Smooth muscle cell (in vitro differentiated cells): Measurements from ENCODE around the gene ADCYAP1R1. TPM values are rescaled to one million over a fixed set of nuclear protein-coding genes. Genes with fewer than 3 reads are reported as not detected.

Experiments
- DNase-seq: peaks from one replicate; lab custom pipeline; 2025; ENCODE audit not compliant: unreplicated experiment; lab: John Stamatoyannopoulos, UW
- H2AFZ ChIP-seq: fragments of 200-600 bp; sonication (generic); 2 replicates; pipeline ENCODE4 v1.6.0; 2016; ENCODE audit warnings: antibody characterized with exemption, low read depth, mild to moderate bottlenecking
- H3F3A ChIP-seq: fragments of 200-600 bp; sonication (generic); 2 replicates; pipeline ENCODE4 v1.6.0; 2017; ENCODE audit warnings: antibody characterized with exemption, low read depth
- H3K27ac ChIP-seq: fragments of 200-600 bp; sonication (generic); 2 replicates; pipeline ENCODE4 v1.5.1; 2016; ENCODE audit warnings: low read depth, mild to moderate bottlenecking
- H3K27me3 ChIP-seq: fragments of 200-600 bp; sonication (generic); 2 replicates; pipeline ENCODE4 v1.6.1; 2016; ENCODE audit warnings: low read depth, mild to moderate bottlenecking
- H3K36me3 ChIP-seq: fragments of 200-600 bp; sonication (generic); 2 replicates; pipeline ENCODE4 v1.5.1; 2016; ENCODE audit warnings: low read depth
- H3K4me1 ChIP-seq: fragments of 200-600 bp; sonication (generic); 2 replicates; pipeline ENCODE4 v1.5.1; 2016; ENCODE audit warnings: low read depth
- H3K4me2 ChIP-seq: fragments of 200-600 bp; sonication (generic); 2 replicates; pipeline ENCODE4 v1.6.0; 2016; ENCODE audit warnings: mild to moderate bottlenecking
- H3K4me3 ChIP-seq: fragments of 200-600 bp; sonication (generic); 2 replicates; pipeline ENCODE4 v1.5.1; 2016; ENCODE audit warnings: mild to moderate bottlenecking
- H3K79me2 ChIP-seq: fragments of 200-600 bp; sonication (generic); 2 replicates; pipeline ENCODE4 v1.6.0; 2016; ENCODE audit warnings: low read depth, mild to moderate bottlenecking
- H3K9ac ChIP-seq: fragments of 200-600 bp; sonication (generic); 2 replicates; pipeline ENCODE4 v1.6.0; 2016; ENCODE audit warnings: low read depth
- H3K9me3 ChIP-seq: fragments of 200-600 bp; sonication (generic); replicated peaks from 2 replicates; pipeline ENCODE4 v1.5.1; 2016; ENCODE audit warnings: low read depth
- H4K20me1 ChIP-seq: fragments of 200-600 bp; sonication (generic); 2 replicates; pipeline ENCODE4 v1.6.0; 2016; ENCODE audit warnings: low read depth
- WGBS: methylation state at CpG from one replicate; pipeline ENCODE4 v1.1.7; 2016; ENCODE audit warnings: low lambda C conversion rate; 5-methylcytosine and 5-hydroxymethylcytosine counted together
- polyA plus RNA-seq: library from polyadenylated mRNA; unstranded; fragments of >200 nt; fragmentation: Nextera tagmentation; extraction: Ambion mirVana; gene quantifications from 2 replicates; pipeline ENCODE4 v1.2.1, GENCODE V29; 2016
- total RNA-seq: library from RNA; depleted of rRNA; stranded (reverse); fragments of >200 nt; gene quantifications from 2 replicates; pipeline ENCODE4 v1.2.3, GENCODE V29; 2014
- TF ChIP-seq, protein P1 (sequence below): fragments of 200-600 bp; sonication (generic); IDR thresholded peaks from 2 replicates; pipeline ENCODE4 v1.5.1; 2017; ENCODE audit warnings: borderline replicate concordance, mild to moderate bottlenecking, antibody characterized with exemption; ENCODE audit not compliant: insufficient read depth, poor library complexity, severe bottlenecking

The ADCYAP1R1 gene
- total and polyA plus RNA-seq, 2 experiments from 2014 or later = not detected

GRCh38 chr7:31022117-31022516, 30.0 kb upstream of the ADCYAP1R1 start:
- H2AFZ ChIP-seq = no peak overlapping the region
- WGBS = 94% methylated on average over 4 of the region's 4 CpGs
- H3K79me2 ChIP-seq = no peaks in the 10 kb centered on the region
- no peaks in the 10 kb centered on the region for H4K20me1 ChIP-seq
- no peak overlapping the region for H3K4me3 ChIP-seq
- no peaks in the 10 kb centered on the region for H3K36me3 ChIP-seq
- TF ChIP-seq, protein P1, sequence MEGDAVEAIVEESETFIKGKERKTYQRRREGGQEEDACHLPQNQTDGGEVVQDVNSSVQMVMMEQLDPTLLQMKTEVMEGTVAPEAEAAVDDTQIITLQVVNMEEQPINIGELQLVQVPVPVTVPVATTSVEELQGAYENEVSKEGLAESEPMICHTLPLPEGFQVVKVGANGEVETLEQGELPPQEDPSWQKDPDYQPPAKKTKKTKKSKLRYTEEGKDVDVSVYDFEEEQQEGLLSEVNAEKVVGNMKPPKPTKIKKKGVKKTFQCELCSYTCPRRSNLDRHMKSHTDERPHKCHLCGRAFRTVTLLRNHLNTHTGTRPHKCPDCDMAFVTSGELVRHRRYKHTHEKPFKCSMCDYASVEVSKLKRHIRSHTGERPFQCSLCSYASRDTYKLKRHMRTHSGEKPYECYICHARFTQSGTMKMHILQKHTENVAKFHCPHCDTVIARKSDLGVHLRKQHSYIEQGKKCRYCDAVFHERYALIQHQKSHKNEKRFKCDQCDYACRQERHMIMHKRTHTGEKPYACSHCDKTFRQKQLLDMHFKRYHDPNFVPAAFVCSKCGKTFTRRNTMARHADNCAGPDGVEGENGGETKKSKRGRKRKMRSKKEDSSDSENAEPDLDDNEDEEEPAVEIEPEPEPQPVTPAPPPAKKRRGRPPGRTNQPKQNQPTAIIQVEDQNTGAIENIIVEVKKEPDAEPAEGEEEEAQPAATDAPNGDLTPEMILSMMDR = no peak
- no peaks in the 10 kb centered on the region for H3F3A ChIP-seq
- no peaks in the 10 kb centered on the region for H3K9me3 ChIP-seq
- peaks cover 5% of the 10 kb centered on the region for H3K4me1 ChIP-seq
- no peaks in the 10 kb centered on the region for H3K27me3 ChIP-seq
- no peak overlapping the region for H3K9ac ChIP-seq
- H3K27ac ChIP-seq = no peak overlapping the region
- DNase-seq = no peak
- H3K4me2 ChIP-seq = no peak overlapping the region

- DNase-seq = no peak
- H2AFZ ChIP-seq = no peak overlapping the region
- H3F3A ChIP-seq = no peaks in the 10 kb centered on the region
- 89% methylated on average over 3 of the region's 3 CpGs for WGBS
- TF ChIP-seq, protein P1 = no peak
- H3K4me3 ChIP-seq = no peak overlapping the region
- H3K4me1 ChIP-seq = peaks cover 10% of the 10 kb centered on the region
- H3K79me2 ChIP-seq = no peaks in the 10 kb centered on the region
- no peaks in the 10 kb centered on the region for H3K9me3 ChIP-seq
- H3K27ac ChIP-seq = no peak overlapping the region
- H3K9ac ChIP-seq = no peak overlapping the region
- no peaks in the 10 kb centered on the region for H3K36me3 ChIP-seq
- no peaks in the 10 kb centered on the region for H4K20me1 ChIP-seq
- H3K27me3 ChIP-seq = no peaks in the 10 kb centered on the region
- no peak overlapping the region for H3K4me2 ChIP-seq
Observed at GRCh38 chr7:31022726-31023125, 29.4 kb upstream of the ADCYAP1R1 start.

- no peaks in the 10 kb centered on the region for H3K79me2 ChIP-seq
- no peak overlapping the region for H3K27ac ChIP-seq
- no peaks in the 10 kb centered on the region for H3F3A ChIP-seq
- DNase-seq = no peak
- 93% methylated on average over 5 of the region's 5 CpGs for WGBS
- H3K4me1 ChIP-seq = peaks cover 10% of the 10 kb centered on the region
- no peak overlapping the region for H3K4me2 ChIP-seq
- H3K27me3 ChIP-seq = no peaks in the 10 kb centered on the region
- no peak overlapping the region for H3K4me3 ChIP-seq
- H3K9ac ChIP-seq = no peak overlapping the region
- no peak overlapping the region for H2AFZ ChIP-seq
- TF ChIP-seq, protein P1 = no peak
- H4K20me1 ChIP-seq = no peaks in the 10 kb centered on the region
- no peaks in the 10 kb centered on the region for H3K9me3 ChIP-seq
- H3K36me3 ChIP-seq = no peaks in the 10 kb centered on the region
Observed at GRCh38 chr7:31023877-31024276, 28.2 kb upstream of the ADCYAP1R1 start.

GRCh38 chr7:31027161-31027965, 24.7 kb upstream of the ADCYAP1R1 start:
- Histone ChIP-seq H3K9ac (no peak overlapping the region), H3K27me3 (no peaks in the 10 kb centered on the region), H3K9me3 (no peaks in the 10 kb centered on the region), H3K79me2 (no peaks in the 10 kb centered on the region), H3K4me2 (peak overlapping the region; percentile 71), H3K27ac (no peak overlapping the region), H3F3A (no peaks in the 10 kb centered on the region), H3K36me3 (no peaks in the 10 kb centered on the region), H2AFZ (peak overlapping the region; percentile 73), H3K4me3 (no peak overlapping the region), H4K20me1 (no peaks in the 10 kb centered on the region), H3K4me1 (peaks cover 10% of the 10 kb centered on the region)
- DNase-seq = peak; percentile 11
- 29% methylated on average over 20 of the region's 20 CpGs for WGBS
- TF ChIP-seq, protein P1 = no peak
